SK-N-MC (cell line): ENCODE data around the gene NSD1.

ENCODE experiments used
- EZH2 ChIP-seq: fragments of 200-600 bp; sonication (generic); IDR thresholded peaks from one replicate; pipeline ENCODE4 v1.6.1; 2017; ENCODE audit warnings: antibody characterized with exemption
- FOXP2 ChIP-seq: optimal IDR thresholded peaks from 2 replicates; pipeline ENCODE3; 2011; ENCODE audit warnings: mild to moderate bottlenecking, moderate library complexity; ENCODE audit not compliant: insufficient read depth; ENCODE audit errors: extremely low read length, control extremely low read depth
- POLR2AphosphoS5 ChIP-seq: IDR thresholded peaks from 2 replicates; pipeline ENCODE4 v1.6.1; 2012; ENCODE audit warnings: mild to moderate bottlenecking, low read depth, low read length, borderline replicate concordance

GRCh38 chr5:177124486-177124991 is 9.0 kb upstream of the NSD1 start:
- TF ChIP-seq POLR2AphosphoS5 (no peak), EZH2 (no peak), FOXP2 (no peak)
